HS-5 (cell line): ENCODE results near the gene KCNAB2.
"Not testable (repeated sequence)": the region's sequence is repeated elsewhere in the genome, so short reads cannot be mapped to it uniquely, and the experiment has no call there.

ENCODE experiments used
- DNase-seq: peaks from one replicate; pipeline ENCODE4 v3.0.0-alpha.2; 2012; ENCODE audit warnings: low read depth

KCNAB2 gene

GRCh38 chr1:6056572-6056948 lies 10.9 kb downstream of the KCNAB2 start:
- DNase-seq, result no peak

- DNase-seq, result no peak
Measured at GRCh38 chr1:6057170-6057845, 11.6 kb downstream of the KCNAB2 start.

- DNase-seq, result no peak
Measured at GRCh38 chr1:6059866-6060265, 14.2 kb downstream of the KCNAB2 start.

- DNase-seq, result no peak
Measured at GRCh38 chr1:6062670-6063069, 17.0 kb downstream of the KCNAB2 start.

GRCh38 chr1:6063532-6064053 lies 17.9 kb downstream of the KCNAB2 start:
- not testable (repeated sequence) for DNase-seq

GRCh38 chr1:6065093-6065858 lies 19.6 kb downstream of the KCNAB2 start:
- DNase-seq, result no peak

- DNase-seq, result no peak
Measured at GRCh38 chr1:6066680-6067079, 21.0 kb downstream of the KCNAB2 start.

GRCh38 chr1:6068073-6068472 lies 22.4 kb downstream of the KCNAB2 start:
- DNase-seq, result no peak

- DNase-seq, result no peak
Measured at GRCh38 chr1:6068932-6069331, 23.2 kb downstream of the KCNAB2 start.

GRCh38 chr1:6069573-6069972 lies 23.9 kb downstream of the KCNAB2 start:
- DNase-seq, result no peak

- DNase-seq, result no peak
Measured at GRCh38 chr1:6070450-6070974, 24.8 kb downstream of the KCNAB2 start.

- DNase-seq, result no peak
Measured at GRCh38 chr1:6071219-6071618, 25.5 kb downstream of the KCNAB2 start.

GRCh38 chr1:6072774-6073479 lies 27.2 kb downstream of the KCNAB2 start:
- no peak for DNase-seq

- no peak for DNase-seq
Measured at GRCh38 chr1:6073480-6074053, 27.9 kb downstream of the KCNAB2 start.

GRCh38 chr1:6074192-6074901 lies 28.7 kb downstream of the KCNAB2 start:
- DNase-seq, result no peak

GRCh38 chr1:6075748-6076147 lies 30.1 kb downstream of the KCNAB2 start:
- DNase-seq, result no peak

- not testable (repeated sequence) for DNase-seq
Measured at GRCh38 chr1:6077061-6077460, 31.4 kb downstream of the KCNAB2 start.

- no peak for DNase-seq
Measured at GRCh38 chr1:6077506-6077905, 31.8 kb downstream of the KCNAB2 start.

GRCh38 chr1:6077919-6078318 lies 32.2 kb downstream of the KCNAB2 start:
- no peak for DNase-seq

- DNase-seq, result no peak
Measured at GRCh38 chr1:6080469-6080868, 34.8 kb downstream of the KCNAB2 start.

- no peak for DNase-seq
Measured at GRCh38 chr1:6081901-6082300, 36.2 kb downstream of the KCNAB2 start.
